Loucy (cell line): Measurements from ENCODE around the gene FLCN.

Experiments used
- EZH2phosphoT487 ChIP-seq: fragments of 200-600 bp; IDR thresholded peaks from 2 replicates; pipeline ENCODE4 v1.6.1; 2018; ENCODE audit warnings: antibody characterized with exemption, mild to moderate bottlenecking, moderate library complexity, borderline replicate concordance
- TF ChIP-seq, protein P1 (sequence below): fragments of 200-600 bp; sonication (generic); conservative IDR thresholded peaks from 2 replicates; pipeline ENCODE4 v1.5.1; 2014; ENCODE audit warnings: mild to moderate bottlenecking, antibody characterized with exemption, low read length

DNA sequence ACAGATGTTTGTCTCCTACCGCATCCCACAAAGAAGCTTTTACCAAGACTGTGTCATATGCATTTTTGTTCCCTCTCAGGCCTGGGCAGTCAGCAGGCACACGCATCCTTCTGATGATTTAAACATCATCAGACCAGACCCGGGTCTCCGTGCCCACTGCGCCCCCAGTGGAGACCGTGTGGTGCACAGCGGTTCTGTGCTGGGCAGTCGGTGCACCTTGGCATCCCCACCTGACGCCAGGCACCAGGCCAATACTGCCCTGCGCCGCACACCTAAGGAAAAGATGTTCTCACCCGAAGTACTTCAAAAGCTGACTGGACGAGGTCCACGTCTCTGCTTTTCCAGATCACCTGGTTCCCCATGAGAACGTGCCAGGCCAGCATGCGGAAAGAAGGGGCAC lies 20.2 kb downstream of the FLCN start:
- TF ChIP-seq, protein P1, sequence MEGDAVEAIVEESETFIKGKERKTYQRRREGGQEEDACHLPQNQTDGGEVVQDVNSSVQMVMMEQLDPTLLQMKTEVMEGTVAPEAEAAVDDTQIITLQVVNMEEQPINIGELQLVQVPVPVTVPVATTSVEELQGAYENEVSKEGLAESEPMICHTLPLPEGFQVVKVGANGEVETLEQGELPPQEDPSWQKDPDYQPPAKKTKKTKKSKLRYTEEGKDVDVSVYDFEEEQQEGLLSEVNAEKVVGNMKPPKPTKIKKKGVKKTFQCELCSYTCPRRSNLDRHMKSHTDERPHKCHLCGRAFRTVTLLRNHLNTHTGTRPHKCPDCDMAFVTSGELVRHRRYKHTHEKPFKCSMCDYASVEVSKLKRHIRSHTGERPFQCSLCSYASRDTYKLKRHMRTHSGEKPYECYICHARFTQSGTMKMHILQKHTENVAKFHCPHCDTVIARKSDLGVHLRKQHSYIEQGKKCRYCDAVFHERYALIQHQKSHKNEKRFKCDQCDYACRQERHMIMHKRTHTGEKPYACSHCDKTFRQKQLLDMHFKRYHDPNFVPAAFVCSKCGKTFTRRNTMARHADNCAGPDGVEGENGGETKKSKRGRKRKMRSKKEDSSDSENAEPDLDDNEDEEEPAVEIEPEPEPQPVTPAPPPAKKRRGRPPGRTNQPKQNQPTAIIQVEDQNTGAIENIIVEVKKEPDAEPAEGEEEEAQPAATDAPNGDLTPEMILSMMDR: no peak
- no peak for TF ChIP-seq EZH2phosphoT487
